Non-pigmented ciliary epithelial cell (primary cell): ENCODE results near the gene ARHGAP42.

Experiments used
- DNase-seq: peaks from one replicate; pipeline ENCODE4 v3.0.0-alpha.2; 2010; ENCODE audit warnings: low read depth

ARHGAP42 gene

GRCh38 chr11:100835854-100836253 is 148.8 kb downstream of the ARHGAP42 start:
- no peak for DNase-seq

GRCh38 chr11:100837311-100837710 is 150.2 kb downstream of the ARHGAP42 start:
- DNase-seq = no peak

- DNase-seq = no peak
These were observed 154.8 kb downstream of the ARHGAP42 start for GRCh38 chr11:100841711-100842407.

GRCh38 chr11:100847696-100848216 is 160.7 kb downstream of the ARHGAP42 start:
- no peak for DNase-seq

- no peak for DNase-seq
These were observed 162.2 kb downstream of the ARHGAP42 start for GRCh38 chr11:100849009-100849900.

- no peak for DNase-seq
These were observed 162.8 kb downstream of the ARHGAP42 start for GRCh38 chr11:100849901-100850235.

- no peak for DNase-seq
These were observed 164.1 kb downstream of the ARHGAP42 start for GRCh38 chr11:100851147-100851546.

GRCh38 chr11:100851584-100852152 is 164.6 kb downstream of the ARHGAP42 start:
- DNase-seq = no peak

GRCh38 chr11:100855466-100856067 is 168.5 kb downstream of the ARHGAP42 start:
- DNase-seq = no peak

GRCh38 chr11:100857236-100858005 is 170.3 kb downstream of the ARHGAP42 start:
- no peak for DNase-seq

GRCh38 chr11:100860318-100861155 is 173.4 kb downstream of the ARHGAP42 start:
- no peak for DNase-seq

- no peak for DNase-seq
These were observed 174.1 kb downstream of the ARHGAP42 start for GRCh38 chr11:100861212-100861611.

- DNase-seq = peak; percentile 93
These were observed 176.0 kb downstream of the ARHGAP42 start for GRCh38 chr11:100863080-100863581.

- DNase-seq = no peak
These were observed 178.5 kb downstream of the ARHGAP42 start for GRCh38 chr11:100865443-100866065.

- DNase-seq = no peak
These were observed 179.4 kb downstream of the ARHGAP42 start for GRCh38 chr11:100866453-100866852.

GRCh38 chr11:100867606-100868005 is 180.5 kb downstream of the ARHGAP42 start:
- DNase-seq = no peak

- no peak for DNase-seq
These were observed 182.2 kb downstream of the ARHGAP42 start for GRCh38 chr11:100869328-100869727.

- DNase-seq = no peak
These were observed 183.1 kb downstream of the ARHGAP42 start for GRCh38 chr11:100870138-100870537.

GRCh38 chr11:100872951-100873740 is 186.1 kb downstream of the ARHGAP42 start:
- no peak for DNase-seq
